Loucy (cell line): ENCODE measurements around the gene CELF4.

Experiments used
- H2AFZ ChIP-seq: fragments of 200-600 bp; sonication (generic); 2 replicates; pipeline ENCODE4 v1.6.0; 2016; ENCODE audit warnings: antibody characterized with exemption, mild to moderate bottlenecking, low read length, moderate library complexity
- H3F3A ChIP-seq: fragments of 200-600 bp; 2 replicates; pipeline ENCODE4 v1.6.0; 2016; ENCODE audit warnings: antibody characterized with exemption, low read depth, mild to moderate bottlenecking
- H3K27me3 ChIP-seq: fragments of 200-600 bp; sonication (generic); 2 replicates; pipeline ENCODE4 v1.6.1; 2014; ENCODE audit warnings: low read length, mild to moderate bottlenecking; ENCODE audit not compliant: insufficient read depth, poor library complexity, severe bottlenecking
- H3K36me3 ChIP-seq: fragments of 200-600 bp; sonication (generic); 2 replicates; pipeline ENCODE4 v1.6.1; 2016; ENCODE audit warnings: low read length; ENCODE audit not compliant: insufficient read depth
- H3K4me1 ChIP-seq: fragments of 200-600 bp; sonication (generic); 2 replicates; pipeline ENCODE4 v1.5.1; 2014; ENCODE audit warnings: low read length, mild to moderate bottlenecking; ENCODE audit not compliant: insufficient read depth, poor library complexity, severe bottlenecking
- H3K4me2 ChIP-seq: fragments of 200-600 bp; sonication (generic); 2 replicates; pipeline ENCODE4 v1.6.0; 2014; ENCODE audit warnings: antibody characterized with exemption, low read length, low read depth, mild to moderate bottlenecking; ENCODE audit not compliant: poor library complexity, severe bottlenecking
- H3K4me3 ChIP-seq: fragments of 200-600 bp; sonication (generic); 2 replicates; pipeline ENCODE4 v1.5.1; 2014; ENCODE audit warnings: low read length, mild to moderate bottlenecking, mixed read lengths; ENCODE audit not compliant: poor library complexity, severe bottlenecking
- H3K79me2 ChIP-seq: fragments of 200-600 bp; sonication (generic); 2 replicates; pipeline ENCODE4 v1.6.1; 2014; ENCODE audit warnings: low read length; ENCODE audit not compliant: insufficient read depth
- H3K9ac ChIP-seq: fragments of 200-600 bp; sonication (generic); 2 replicates; pipeline ENCODE4 v1.6.0; 2014; ENCODE audit warnings: mild to moderate bottlenecking, low read depth, low read length, moderate library complexity; ENCODE audit not compliant: poor library complexity, severe bottlenecking
- H3K9me2 ChIP-seq: fragments of 200-600 bp; sonication (generic); replicated peaks from 2 replicates; pipeline ENCODE4 v1.6.1; 2016; ENCODE audit warnings: low read depth, low read length, mixed read lengths
- H3K9me3 ChIP-seq: fragments of 200-600 bp; sonication (generic); 2 replicates; pipeline ENCODE4 v1.6.1; 2014; ENCODE audit warnings: mild to moderate bottlenecking, antibody characterized with exemption, low read length, low read depth; ENCODE audit not compliant: insufficient read depth
- H4K20me1 ChIP-seq: fragments of 200-600 bp; sonication (generic); 2 replicates; pipeline ENCODE4 v1.6.0; 2014; ENCODE audit warnings: antibody characterized with exemption, low read length, mild to moderate bottlenecking; ENCODE audit not compliant: insufficient read depth, poor library complexity, severe bottlenecking
- EZH2phosphoT487 ChIP-seq: fragments of 200-600 bp; IDR thresholded peaks from 2 replicates; pipeline ENCODE4 v1.6.1; 2018; ENCODE audit warnings: antibody characterized with exemption, mild to moderate bottlenecking, moderate library complexity, borderline replicate concordance
- TF ChIP-seq, protein P1 (sequence below): fragments of 200-600 bp; sonication (generic); conservative IDR thresholded peaks from 2 replicates; pipeline ENCODE4 v1.5.1; 2014; ENCODE audit warnings: mild to moderate bottlenecking, antibody characterized with exemption, low read length

Gene CELF4

DNA sequence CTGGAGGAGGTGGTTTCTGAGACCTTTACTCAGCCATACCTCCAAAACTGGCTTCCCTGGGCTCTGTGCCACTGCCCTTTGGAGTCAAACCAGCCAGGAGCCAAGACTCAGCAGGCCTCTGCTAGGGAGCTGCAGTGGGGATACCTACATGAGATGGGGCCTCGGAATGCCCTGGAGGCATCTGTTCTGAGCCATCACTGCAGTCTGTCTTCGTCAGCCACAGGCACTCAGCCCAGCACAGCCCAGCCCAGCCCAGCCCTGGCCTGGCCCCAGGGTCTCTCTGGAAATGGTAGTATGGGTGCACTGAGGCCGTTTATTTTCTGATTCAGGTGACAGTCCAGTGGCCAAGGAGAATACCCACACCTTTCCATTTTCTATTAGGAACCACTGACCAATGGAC, 209.8 kb downstream of the CELF4 start:
- Histone ChIP-seq H3K9ac (no peak overlapping the region), H3K4me2 (no peak overlapping the region), H2AFZ (no peak overlapping the region), H3F3A (no peaks in the 10 kb centered on the region), H4K20me1 (no peaks in the 10 kb centered on the region), H3K27me3 (no peaks in the 10 kb centered on the region), H3K79me2 (no peaks in the 10 kb centered on the region), H3K4me3 (no peak overlapping the region), H3K9me3 (no peaks in the 10 kb centered on the region), H3K9me2 (no peaks in the 10 kb centered on the region), H3K4me1 (no peaks in the 10 kb centered on the region), H3K36me3 (no peaks in the 10 kb centered on the region)
- TF ChIP-seq, protein P1, sequence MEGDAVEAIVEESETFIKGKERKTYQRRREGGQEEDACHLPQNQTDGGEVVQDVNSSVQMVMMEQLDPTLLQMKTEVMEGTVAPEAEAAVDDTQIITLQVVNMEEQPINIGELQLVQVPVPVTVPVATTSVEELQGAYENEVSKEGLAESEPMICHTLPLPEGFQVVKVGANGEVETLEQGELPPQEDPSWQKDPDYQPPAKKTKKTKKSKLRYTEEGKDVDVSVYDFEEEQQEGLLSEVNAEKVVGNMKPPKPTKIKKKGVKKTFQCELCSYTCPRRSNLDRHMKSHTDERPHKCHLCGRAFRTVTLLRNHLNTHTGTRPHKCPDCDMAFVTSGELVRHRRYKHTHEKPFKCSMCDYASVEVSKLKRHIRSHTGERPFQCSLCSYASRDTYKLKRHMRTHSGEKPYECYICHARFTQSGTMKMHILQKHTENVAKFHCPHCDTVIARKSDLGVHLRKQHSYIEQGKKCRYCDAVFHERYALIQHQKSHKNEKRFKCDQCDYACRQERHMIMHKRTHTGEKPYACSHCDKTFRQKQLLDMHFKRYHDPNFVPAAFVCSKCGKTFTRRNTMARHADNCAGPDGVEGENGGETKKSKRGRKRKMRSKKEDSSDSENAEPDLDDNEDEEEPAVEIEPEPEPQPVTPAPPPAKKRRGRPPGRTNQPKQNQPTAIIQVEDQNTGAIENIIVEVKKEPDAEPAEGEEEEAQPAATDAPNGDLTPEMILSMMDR, result no peak
- no peak for TF ChIP-seq EZH2phosphoT487

DNA sequence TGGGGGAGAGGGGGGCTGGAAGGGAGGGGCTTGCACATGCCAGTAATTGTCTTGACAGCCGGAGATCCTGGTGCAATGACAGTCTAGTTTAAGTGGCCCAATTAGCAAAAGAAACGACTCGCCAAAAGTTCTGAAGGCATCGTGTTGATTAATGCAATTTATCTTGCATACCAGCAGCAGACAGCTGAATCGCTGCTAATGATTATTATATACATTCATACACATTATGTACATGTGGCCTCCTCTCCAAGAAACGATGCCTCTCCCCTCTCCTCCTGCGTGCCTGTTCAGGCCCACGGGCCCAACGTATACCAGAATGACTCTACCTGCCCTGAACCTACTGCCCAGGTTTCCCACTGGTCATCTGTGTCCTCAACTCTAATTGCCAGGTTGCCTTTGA, 214.5 kb downstream of the CELF4 start:
- Histone ChIP-seq H3K27me3 (no peaks in the 10 kb centered on the region), H2AFZ (no peak overlapping the region), H3K4me3 (no peak overlapping the region), H3K4me1 (no peaks in the 10 kb centered on the region), H3K9me3 (no peaks in the 10 kb centered on the region), H4K20me1 (no peaks in the 10 kb centered on the region), H3K9me2 (no peaks in the 10 kb centered on the region), H3K4me2 (no peak overlapping the region), H3K79me2 (no peaks in the 10 kb centered on the region), H3K9ac (no peak overlapping the region), H3K36me3 (no peaks in the 10 kb centered on the region), H3F3A (no peaks in the 10 kb centered on the region)
- TF ChIP-seq, protein P1, result no peak
- TF ChIP-seq EZH2phosphoT487, result no peak

DNA sequence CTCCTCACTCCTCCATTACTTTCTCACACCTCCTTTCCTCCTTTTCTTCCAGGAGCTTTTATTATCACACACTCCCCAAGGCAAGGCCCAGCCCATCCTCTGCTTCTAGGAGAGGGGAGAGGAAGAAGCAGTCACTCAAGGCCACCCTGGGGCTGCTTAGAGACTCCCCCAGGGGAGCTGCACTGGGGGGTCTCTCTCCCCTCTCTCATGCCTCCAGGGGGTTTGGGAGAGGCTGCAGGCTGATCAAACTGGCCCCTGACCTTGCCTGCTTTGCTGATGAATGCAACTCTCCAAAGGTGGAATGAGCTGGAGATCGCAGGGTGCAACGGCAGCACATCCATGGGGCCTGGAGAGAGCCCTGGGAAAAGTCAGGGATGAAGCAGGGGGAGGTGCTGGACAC, 216.9 kb downstream of the CELF4 start:
- no peaks in the 10 kb centered on the region for H3K9me2 ChIP-seq
- TF ChIP-seq, protein P1, result no peak
- TF ChIP-seq EZH2phosphoT487, result no peak
- H3K36me3 ChIP-seq, result no peaks in the 10 kb centered on the region
- no peaks in the 10 kb centered on the region for H4K20me1 ChIP-seq
- no peak overlapping the region for H3K4me2 ChIP-seq
- H3K9ac ChIP-seq, result no peak overlapping the region
- H3K4me3 ChIP-seq, result no peak overlapping the region
- H3K4me1 ChIP-seq, result no peaks in the 10 kb centered on the region
- no peaks in the 10 kb centered on the region for H3K9me3 ChIP-seq
- no peaks in the 10 kb centered on the region for H3K27me3 ChIP-seq
- no peaks in the 10 kb centered on the region for H3K79me2 ChIP-seq
- H2AFZ ChIP-seq, result no peak overlapping the region
- no peaks in the 10 kb centered on the region for H3F3A ChIP-seq
